PFSK-1 (cell line): ENCODE results near the gene PRDM11.

ENCODE experiments used
- FOXP2 ChIP-seq: optimal IDR thresholded peaks from 2 replicates; pipeline ENCODE3; 2011; ENCODE audit warnings: borderline replicate concordance, control low read depth, inconsistent platforms; ENCODE audit not compliant: insufficient read depth; ENCODE audit errors: extremely low read length, extremely low read depth
- POLR2AphosphoS5 ChIP-seq: IDR thresholded peaks from 2 replicates; pipeline ENCODE4 v1.6.1; 2012; ENCODE audit warnings: low read depth, mild to moderate bottlenecking, control low read depth, low read length, moderate library complexity
- REST ChIP-seq, 2 experiments: IDR thresholded peaks; 2 replicates each; pipeline versions ENCODE4 v1.6.1 to v1.8.0; 2011 to 2012; ENCODE audit warnings: low read depth in 2 of 2, low read length in 2 of 2, control low read depth in 1 of 2, inconsistent platforms in 1 of 2, mild to moderate bottlenecking in 1 of 2, moderate library complexity in 1 of 2; ENCODE audit not compliant: insufficient read depth in 1 of 2
- TAF1 ChIP-seq: IDR thresholded peaks from 2 replicates; pipeline ENCODE4 v1.6.1; 2012; ENCODE audit warnings: low read length, control low read depth, borderline replicate concordance; ENCODE audit not compliant: insufficient read depth

DNA sequence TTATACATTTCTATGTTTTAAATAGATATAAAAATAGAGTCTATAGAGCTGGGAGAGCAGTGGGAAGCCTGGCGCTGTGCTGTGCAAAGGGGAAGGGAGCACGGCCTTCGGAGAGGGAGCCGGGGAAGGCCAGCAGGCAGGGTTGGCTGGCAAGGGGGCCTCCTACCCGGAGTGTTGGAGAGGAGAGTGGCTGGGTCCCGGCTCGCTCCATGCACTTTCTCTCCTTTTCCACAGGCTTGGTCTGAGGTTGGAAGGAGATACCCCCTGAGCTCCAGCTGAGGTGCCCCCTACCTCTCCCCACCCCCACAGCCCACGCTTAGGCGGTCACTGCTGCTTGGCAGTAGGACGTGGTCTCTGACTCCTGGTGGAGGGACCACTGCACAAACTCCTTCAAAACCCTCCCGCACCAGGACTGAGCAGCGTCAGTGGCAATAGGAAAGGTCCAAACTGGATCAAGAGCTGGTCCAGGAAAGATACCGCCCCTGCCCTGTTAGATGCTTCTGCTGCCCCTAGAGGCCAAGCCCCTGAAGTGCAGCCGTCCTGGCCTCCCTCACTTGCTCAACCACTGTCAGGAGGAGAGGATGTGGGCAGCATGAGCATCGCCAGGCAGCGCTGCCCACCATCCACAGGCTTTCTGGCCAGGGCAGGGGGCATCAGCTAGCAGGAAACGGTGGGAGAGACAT is 86.8 kb downstream of the PRDM11 start:
- TF ChIP-seq POLR2AphosphoS5 (no peak), TAF1 (no peak), REST (IDR thresholded peaks at IDR 0.05; ENCODE audit: insufficient read depth in 1 of 2, low read depth in 2 of 2, low read length in 2 of 2) (no peak), FOXP2 (no peak)
